K562 (cell line): ENCODE data around the gene SNX30. TPM values are rescaled to one million over a fixed set of nuclear protein-coding genes. Genes with fewer than 3 reads are reported as not detected.

Experiments
- DMBX1 ChIP-seq: fragments of 250-450 bp; sonication (Bioruptor Pico); IDR thresholded peaks from 2 replicates; pipeline ENCODE4 v1.8.0; 2022; ENCODE audit warnings: inconsistent platforms, mild to moderate bottlenecking, moderate library complexity, borderline replicate concordance
- ELF2 ChIP-seq: fragments of 250-450 bp; sonication (Bioruptor Pico); IDR thresholded peaks from 2 replicates; pipeline ENCODE4 v1.5.0; 2021; ENCODE audit warnings: mild to moderate bottlenecking
- KAT7 ChIP-seq: sonication (generic); formaldehyde crosslinking; IDR thresholded peaks from 2 replicates; pipeline ENCODE4 v1.8.0; 2022; ENCODE audit warnings: missing genetic modification reagents, mild to moderate bottlenecking, borderline replicate concordance
- POU5F1 ChIP-seq: fragments of 150-350 bp; IDR thresholded peaks from 2 replicates; pipeline ENCODE4 v1.6.1; 2014; ENCODE audit warnings: borderline replicate concordance, low read length, low read depth, mild to moderate bottlenecking; ENCODE audit not compliant: partially characterized antibody
- PRMT5 ChIP-seq: sonication (generic); formaldehyde crosslinking; IDR thresholded peaks from 2 replicates; pipeline ENCODE4 v1.5.0; 2020; ENCODE audit warnings: missing genetic modification reagents
- RBM22 ChIP-seq: fragments of 200-400 bp; formaldehyde crosslinking; IDR thresholded peaks from 2 replicates; pipeline ENCODE4 v1.6.1; 2018; ENCODE audit warnings: low read length, low read depth; ENCODE audit not compliant: poor library complexity, severe bottlenecking
- SMARCE1 ChIP-seq: fragments of 450-650 bp; IDR thresholded peaks from 2 replicates; pipeline ENCODE4 v1.7.1; 2016; ENCODE audit warnings: mild to moderate bottlenecking
- ZKSCAN3 ChIP-seq: fragments of 250-450 bp; sonication (Bioruptor Pico); IDR thresholded peaks from 2 replicates; pipeline ENCODE4 v1.4.0; 2020
- ZNF23 ChIP-seq: fragments of 250-450 bp; sonication (Bioruptor Pico); IDR thresholded peaks from 2 replicates; pipeline ENCODE4 v1.4.0; 2020; ENCODE audit warnings: mild to moderate bottlenecking
- ZNF263 ChIP-seq: sonication (generic); formaldehyde crosslinking; IDR thresholded peaks from 2 replicates; pipeline ENCODE4 v1.8.0; 2022; ENCODE audit warnings: mild to moderate bottlenecking, missing genetic modification reagents, borderline replicate concordance
- ZNF41 ChIP-seq: fragments of 250-450 bp; sonication (Bioruptor Pico); conservative IDR thresholded peaks from 2 replicates; pipeline ENCODE4 v1.4.0; 2020; ENCODE audit warnings: mild to moderate bottlenecking
- ZNF695 ChIP-seq: fragments of 450-650 bp; formaldehyde crosslinking; IDR thresholded peaks from 2 replicates; pipeline ENCODE4 v1.4.0; 2020; ENCODE audit warnings: mild to moderate bottlenecking, moderate library complexity
- ZNF778 ChIP-seq: fragments of 450-650 bp; formaldehyde crosslinking; IDR thresholded peaks from 2 replicates; pipeline ENCODE4 v1.4.0; 2020; ENCODE audit warnings: mild to moderate bottlenecking, moderate library complexity
- polyA plus RNA-seq, 8 experiments: library from polyadenylated mRNA; depleted of rRNA in 4 of 8; stranded (reverse) in 5 of 8; unstranded in 3 of 8; fragments of >200 nt; fragmentation: Nextera tagmentation in 2 of 8; fragmentation: Illumina TruSeq in 1 of 8; extraction: Ambion mirVana in 2 of 8; extraction: Trizol in 1 of 8; gene quantifications; 2 replicates each; pipeline versions ENCODE4 v1.2.1 to v1.2.3, GENCODE V29; 2011 to 2014; ENCODE audit warnings: inconsistent platforms in 1 of 8, missing spikeins in 1 of 8
- total RNA-seq, 7 experiments: library from RNA; depleted of rRNA in 6 of 7; stranded (reverse); fragments of >200 nt in 6 of 7; fragmentation: Illumina TruSeq in 2 of 7; extraction: Trizol in 2 of 7; gene quantifications; 2 replicates each; pipeline versions ENCODE4 v1.2.1 to v1.2.3, GENCODE V29; 2011 to 2021; ENCODE audit warnings: low replicate concordance in 1 of 7
- TF ChIP-seq, protein P1 (sequence below): fragments of 250-450 bp; sonication (Bioruptor Pico); IDR thresholded peaks from 2 replicates; pipeline ENCODE4 v1.4.0; 2020; ENCODE audit warnings: borderline replicate concordance
- TF ChIP-seq, protein P2 (sequence below), 2 experiments: fragments of 450-650 bp; conservative IDR thresholded peaks; 2 replicates each; pipeline ENCODE4 v1.6.1; 2017; ENCODE audit warnings: mild to moderate bottlenecking in 2 of 2, moderate library complexity in 2 of 2
- TF ChIP-seq, protein P3 (sequence below): fragments of 250-450 bp; sonication (Bioruptor Pico); IDR thresholded peaks from 2 replicates; pipeline ENCODE4 v1.8.0; 2021; ENCODE audit warnings: moderate library complexity, mild to moderate bottlenecking, inconsistent platforms
- TF ChIP-seq, protein P4 (sequence below), 3 experiments: fragments of 200-800 bp in 1 of 3; fragments of 250-450 bp in 1 of 3; fragments of 450-650 bp in 1 of 3; sonication (Bioruptor Pico) in 1 of 3; sonication (Bioruptor generic) in 1 of 3; formaldehyde crosslinking in 1 of 3; IDR thresholded peaks; 2 replicates each; pipeline versions ENCODE4 v1.6.1 to v1.8.0; 2016 to 2022; ENCODE audit warnings: mild to moderate bottlenecking in 2 of 3, missing genetic modification characterization in 2 of 3, missing compliant biosample characterization in 1 of 3, moderate library complexity in 1 of 3

SNX30 gene
- total and polyA plus RNA-seq, 9 of the 15 experiments (the other 6 are each of a cell fraction or from before 2014, with no cell fraction given), result 0.76 to 5.9 (median 3.3) TPM

DNA sequence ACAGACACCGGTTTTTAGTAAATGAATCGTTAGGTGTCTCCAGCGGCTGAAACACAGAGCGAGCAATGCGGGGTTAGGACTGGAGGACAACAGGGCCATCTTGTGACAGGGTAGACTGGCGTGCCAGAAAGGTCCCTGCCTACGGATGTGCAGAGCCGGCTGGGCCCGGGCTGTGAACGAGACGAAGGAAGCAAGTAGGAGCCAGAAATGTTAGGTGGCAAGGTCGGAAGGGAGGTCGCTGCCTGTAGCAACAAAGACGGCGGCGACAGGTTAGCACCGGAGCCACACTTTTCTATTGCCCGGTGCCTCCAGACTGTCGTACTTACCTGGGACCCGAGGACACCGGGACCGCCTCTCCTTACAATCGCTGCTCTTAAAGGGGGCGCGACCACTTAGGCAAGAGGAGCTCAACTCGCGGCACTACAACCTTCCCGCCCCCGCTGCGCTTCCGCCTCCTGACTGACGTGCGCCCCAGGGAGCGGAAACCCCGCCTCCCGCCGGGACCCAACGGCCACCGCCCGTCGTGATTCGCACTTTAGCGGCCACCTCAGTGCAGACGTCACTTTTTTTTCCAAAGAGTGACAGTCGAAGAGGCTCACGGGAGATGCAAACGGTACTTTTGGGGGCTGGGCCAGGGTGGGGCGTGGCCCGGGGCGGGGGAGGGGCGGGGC, 32.8 kb upstream of the SNX30 start, which contains the start of gene INIP (continued):
- TF ChIP-seq, protein P1, sequence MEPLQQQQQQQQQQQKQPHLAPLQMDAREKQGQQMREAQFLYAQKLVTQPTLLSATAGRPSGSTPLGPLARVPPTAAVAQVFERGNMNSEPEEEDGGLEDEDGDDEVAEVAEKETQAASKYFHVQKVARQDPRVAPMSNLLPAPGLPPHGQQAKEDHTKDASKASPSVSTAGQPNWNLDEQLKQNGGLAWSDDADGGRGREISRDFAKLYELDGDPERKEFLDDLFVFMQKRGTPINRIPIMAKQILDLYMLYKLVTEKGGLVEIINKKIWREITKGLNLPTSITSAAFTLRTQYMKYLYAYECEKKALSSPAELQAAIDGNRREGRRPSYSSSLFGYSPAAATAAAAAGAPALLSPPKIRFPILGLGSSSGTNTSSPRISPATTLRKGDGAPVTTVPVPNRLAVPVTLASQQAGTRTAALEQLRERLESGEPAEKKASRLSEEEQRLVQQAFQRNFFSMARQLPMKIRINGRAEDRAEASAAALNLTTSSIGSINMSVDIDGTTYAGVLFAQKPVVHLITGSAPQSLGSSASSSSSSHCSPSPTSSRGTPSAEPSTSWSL (CRISPR knock-in tag), result no peak
- TF ChIP-seq PRMT5 (CRISPR knock-in tag) (no peak), RBM22 (no peak), ZNF41 (no peak), DMBX1 (CRISPR knock-in tag) (no peak), ELF2 (CRISPR knock-in tag) (peak; percentile 76), ZNF695 (CRISPR knock-in tag) (no peak), SMARCE1 (0 out of 2 replicates have a peak, but pooled peaks have one; percentile 49), ZNF23 (CRISPR knock-in tag) (no peak), ZKSCAN3 (CRISPR knock-in tag) (no peak), ZNF263 (CRISPR knock-in tag) (no peak), KAT7 (no peak), POU5F1 (no peak), ZNF778 (CRISPR knock-in tag) (no peak)
- TF ChIP-seq, protein P2, sequence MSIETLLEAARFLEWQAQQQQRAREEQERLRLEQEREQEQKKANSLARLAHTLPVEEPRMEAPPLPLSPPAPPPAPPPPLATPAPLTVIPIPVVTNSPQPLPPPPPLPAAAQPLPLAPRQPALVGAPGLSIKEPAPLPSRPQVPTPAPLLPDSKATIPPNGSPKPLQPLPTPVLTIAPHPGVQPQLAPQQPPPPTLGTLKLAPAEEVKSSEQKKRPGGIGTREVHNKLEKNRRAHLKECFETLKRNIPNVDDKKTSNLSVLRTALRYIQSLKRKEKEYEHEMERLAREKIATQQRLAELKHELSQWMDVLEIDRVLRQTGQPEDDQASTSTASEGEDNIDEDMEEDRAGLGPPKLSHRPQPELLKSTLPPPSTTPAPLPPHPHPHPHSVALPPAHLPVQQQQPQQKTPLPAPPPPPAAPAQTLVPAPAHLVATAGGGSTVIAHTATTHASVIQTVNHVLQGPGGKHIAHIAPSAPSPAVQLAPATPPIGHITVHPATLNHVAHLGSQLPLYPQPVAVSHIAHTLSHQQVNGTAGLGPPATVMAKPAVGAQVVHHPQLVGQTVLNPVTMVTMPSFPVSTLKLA (conservative IDR thresholded peaks at IDR 0.05), result peak in 1 of 2 experiments; percentile 85; a peak in 3 of 4 replicates
- TF ChIP-seq, protein P3, sequence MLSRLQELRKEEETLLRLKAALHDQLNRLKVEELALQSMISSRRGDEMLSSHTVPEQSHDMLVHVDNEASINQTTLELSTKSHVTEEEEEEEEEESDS (CRISPR knock-in tag), result no peak
- TF ChIP-seq, protein P4, sequence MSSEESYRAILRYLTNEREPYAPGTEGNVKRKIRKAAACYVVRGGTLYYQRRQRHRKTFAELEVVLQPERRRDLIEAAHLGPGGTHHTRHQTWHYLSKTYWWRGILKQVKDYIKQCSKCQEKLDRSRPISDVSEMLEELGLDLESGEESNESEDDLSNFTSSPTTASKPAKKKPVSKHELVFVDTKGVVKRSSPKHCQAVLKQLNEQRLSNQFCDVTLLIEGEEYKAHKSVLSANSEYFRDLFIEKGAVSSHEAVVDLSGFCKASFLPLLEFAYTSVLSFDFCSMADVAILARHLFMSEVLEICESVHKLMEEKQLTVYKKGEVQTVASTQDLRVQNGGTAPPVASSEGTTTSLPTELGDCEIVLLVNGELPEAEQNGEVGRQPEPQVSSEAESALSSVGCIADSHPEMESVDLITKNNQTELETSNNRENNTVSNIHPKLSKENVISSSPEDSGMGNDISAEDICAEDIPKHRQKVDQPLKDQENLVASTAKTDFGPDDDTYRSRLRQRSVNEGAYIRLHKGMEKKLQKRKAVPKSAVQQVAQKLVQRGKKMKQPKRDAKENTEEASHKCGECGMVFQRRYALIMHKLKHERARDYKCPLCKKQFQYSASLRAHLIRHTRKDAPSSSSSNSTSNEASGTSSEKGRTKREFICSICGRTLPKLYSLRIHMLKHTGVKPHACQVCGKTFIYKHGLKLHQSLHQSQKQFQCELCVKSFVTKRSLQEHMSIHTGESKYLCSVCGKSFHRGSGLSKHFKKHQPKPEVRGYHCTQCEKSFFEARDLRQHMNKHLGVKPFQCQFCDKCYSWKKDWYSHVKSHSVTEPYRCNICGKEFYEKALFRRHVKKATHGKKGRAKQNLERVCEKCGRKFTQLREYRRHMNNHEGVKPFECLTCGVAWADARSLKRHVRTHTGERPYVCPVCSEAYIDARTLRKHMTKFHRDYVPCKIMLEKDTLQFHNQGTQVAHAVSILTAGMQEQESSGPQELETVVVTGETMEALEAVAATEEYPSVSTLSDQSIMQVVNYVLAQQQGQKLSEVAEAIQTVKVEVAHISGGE (CRISPR knock-in tag; IDR thresholded peaks at IDR 0.05), result peak in 2 of 3 experiments; percentile 30 to 47; a peak in 1 of 6 replicates
